22Rv1 (cell line): Measurements from ENCODE around the gene BRF1.

ENCODE experiments used
- H3K27ac ChIP-seq: fragments of 450-650 bp; 2 replicates; pipeline ENCODE4 v1.5.1; 2017
- CTCF ChIP-seq: fragments of 450-650 bp; IDR thresholded peaks from 2 replicates; pipeline ENCODE4 v1.5.1; 2017; ENCODE audit warnings: mild to moderate bottlenecking
- ZFX ChIP-seq: fragments of 450-650 bp; IDR thresholded peaks from 2 replicates; pipeline ENCODE4 v1.6.1; 2017; ENCODE audit warnings: antibody characterized with exemption, borderline replicate concordance

The BRF1 gene

GRCh38 chr14:105184461-105184860 is 116.3 kb downstream of the BRF1 start:
- TF ChIP-seq CTCF (no peak), ZFX (no peak)
- no peak overlapping the region for H3K27ac ChIP-seq

DNA sequence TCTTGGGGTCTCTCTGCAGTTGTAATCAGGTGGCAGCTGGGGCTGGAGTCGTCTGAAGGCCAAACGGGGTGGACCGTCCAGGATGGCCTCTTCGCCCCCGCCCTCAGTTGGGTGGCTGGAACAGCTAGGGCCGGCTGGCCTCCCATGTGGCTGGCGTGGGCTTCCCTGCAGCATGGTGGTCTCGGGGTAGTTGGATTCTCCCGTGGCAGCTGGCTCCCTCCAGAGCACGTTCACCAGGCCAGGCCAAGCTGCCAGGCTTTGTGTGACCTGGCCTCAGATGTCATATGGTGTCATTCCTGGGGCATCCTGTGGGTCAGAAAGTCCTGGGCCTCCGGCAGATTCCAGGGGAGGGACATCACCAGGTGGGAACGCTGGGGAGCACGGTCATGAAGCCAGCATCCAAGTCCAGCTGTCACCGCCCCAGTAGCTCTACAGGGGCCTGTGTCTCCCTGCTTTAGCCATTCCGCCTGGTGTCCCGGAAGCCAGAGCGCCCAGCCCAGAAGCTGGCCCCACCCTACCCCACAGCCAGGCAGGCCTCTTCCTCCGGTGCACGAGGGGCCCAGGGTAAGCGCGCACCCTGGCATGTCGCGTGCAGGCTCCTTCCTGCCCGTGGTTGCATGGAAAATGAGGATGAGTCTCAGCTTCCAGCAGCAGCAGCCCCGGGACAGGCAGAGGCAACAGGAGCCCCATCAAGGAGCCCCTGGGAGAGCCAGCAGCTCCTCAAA is 118.3 kb downstream of the BRF1 start:
- no peak overlapping the region for H3K27ac ChIP-seq
- no peak for TF ChIP-seq CTCF
- no peak for TF ChIP-seq ZFX

DNA sequence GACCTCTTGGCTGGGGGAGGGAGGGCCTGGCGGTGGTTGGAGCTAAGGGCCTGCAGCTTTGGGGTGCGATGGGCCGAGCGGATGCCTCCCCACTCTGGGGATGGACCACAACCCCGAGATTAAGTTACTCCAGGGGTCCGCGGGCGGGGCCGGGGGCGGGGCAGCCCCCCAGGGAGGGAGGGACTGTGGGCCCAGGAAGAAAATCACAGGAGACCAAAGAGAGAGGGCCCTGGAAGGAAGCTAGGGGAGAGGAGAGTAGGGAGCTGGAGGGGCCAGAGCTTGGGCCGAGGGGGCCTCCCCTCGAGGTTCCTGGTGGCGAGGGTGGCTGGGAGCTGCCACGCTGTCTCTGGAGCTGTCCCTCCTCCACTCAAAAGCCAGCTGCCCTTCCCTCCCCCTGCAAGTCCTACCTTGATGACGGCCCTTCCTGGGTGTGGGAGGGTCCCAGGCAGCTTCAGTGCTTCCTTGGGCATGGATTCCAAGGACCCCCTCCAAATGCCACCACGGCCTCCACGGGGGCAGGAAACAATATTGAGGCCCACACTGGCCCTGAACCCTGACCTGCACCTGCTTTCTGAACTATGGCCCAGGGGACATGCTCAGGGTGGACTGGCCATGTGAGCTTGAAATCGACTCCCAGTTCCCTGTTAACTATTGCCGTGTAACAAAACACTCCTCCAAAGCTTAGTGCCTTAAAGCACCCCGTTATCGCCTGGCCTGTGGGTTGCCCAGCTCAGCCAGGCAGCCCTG is 119.1 kb downstream of the BRF1 start:
- H3K27ac ChIP-seq: peak overlapping the region; percentile 58
- TF ChIP-seq ZFX (no peak), CTCF (no peak)

DNA sequence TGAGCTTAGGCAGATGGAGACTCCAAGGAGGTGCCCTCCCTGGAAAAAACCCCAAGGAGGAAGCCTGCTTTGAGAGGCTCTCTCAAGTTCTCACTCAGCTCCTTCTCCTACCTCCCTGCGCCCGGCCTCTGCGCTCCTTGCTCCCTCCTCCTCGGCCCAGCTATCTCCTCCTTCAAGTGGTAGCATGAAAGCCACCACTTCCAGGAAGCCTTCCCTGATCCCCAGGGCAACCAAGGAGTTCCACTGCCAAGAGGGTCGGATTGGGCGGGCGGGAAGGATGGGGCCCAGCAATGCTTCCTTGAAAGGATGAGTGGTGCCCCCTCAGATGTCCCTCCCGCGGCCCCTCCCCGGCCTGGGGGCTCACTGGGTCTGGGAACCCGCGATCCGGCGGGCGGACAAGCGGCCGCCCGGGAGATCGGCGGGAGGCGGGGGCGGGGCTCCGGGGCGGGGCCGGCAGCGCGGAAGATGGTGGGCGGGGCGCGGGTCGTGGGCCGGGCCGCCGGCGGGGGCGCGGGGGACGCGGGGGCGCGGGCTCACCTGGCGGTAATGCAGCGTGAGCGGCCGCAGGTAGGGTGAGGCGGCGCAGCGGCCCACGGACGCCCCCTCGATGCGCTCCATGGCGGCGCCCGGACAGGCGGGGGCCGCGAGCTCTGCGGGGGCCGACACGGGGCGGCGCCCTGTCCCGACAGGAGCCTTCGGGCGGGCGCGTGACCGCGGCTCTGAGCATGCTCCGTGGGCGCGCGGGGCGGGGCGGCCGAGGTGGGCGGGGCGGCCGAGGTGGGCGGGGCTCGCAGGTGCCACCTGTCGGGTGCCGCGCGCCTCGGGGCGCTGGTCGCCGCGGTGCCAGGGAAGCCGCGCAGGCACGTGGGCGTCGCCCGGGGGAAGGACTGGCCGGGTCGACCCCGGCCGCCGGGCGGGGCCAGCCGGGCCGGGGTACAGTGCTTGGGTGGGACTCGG is 119.9 kb downstream of the BRF1 start, which contains the start of gene NUDT14:
TSS of gene NUDT14 (minus strand) at position 721 of the 957 bp plus-strand sequence. CDS start at position 618, 103 bp downstream.
- H3K27ac ChIP-seq: peak within 1 kb of the TSS; percentile 58
- TF ChIP-seq CTCF (0 out of 2 replicates have a peak, but pooled peaks have one; percentile 14), ZFX (no peak)

- TF ChIP-seq CTCF (no peak), ZFX (no peak)
- no peak overlapping the region for H3K27ac ChIP-seq
Observed at GRCh38 chr14:105179191-105179590, 121.6 kb downstream of the BRF1 start.

DNA sequence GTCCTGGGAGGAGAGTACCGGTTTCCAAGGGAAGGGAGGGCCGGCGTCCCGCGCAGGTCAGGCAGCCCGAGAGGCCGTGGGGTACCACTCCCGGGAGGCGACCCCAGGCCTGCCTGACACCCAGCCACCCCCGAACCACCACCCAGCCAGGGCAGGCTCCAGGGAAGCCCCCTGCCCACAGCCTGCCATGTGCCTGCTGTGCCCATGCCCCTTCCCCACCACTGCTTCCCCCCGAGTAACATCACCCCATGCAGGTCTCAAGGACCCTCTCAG is 122.0 kb downstream of the BRF1 start:
- H3K27ac ChIP-seq: no peak overlapping the region

More for the DNA sequence above, 122.0 kb downstream of the BRF1 start:
- TF ChIP-seq CTCF (no peak), ZFX (no peak)
